H1 (cell line): ENCODE measurements around the gene ACOT12. TPM values are rescaled to one million over a fixed set of nuclear protein-coding genes. Genes with fewer than 3 reads are reported as not detected.

Experiments
- CTCF ChIA-PET: fragments of 300-600 bp; sonication (Branson Sonifier 250); formaldehyde crosslinking; loops from one replicate; lab custom pipeline; 2021; ENCODE audit not compliant: partially characterized antibody; lab: Charles Lee
- POLR2A ChIA-PET: fragments of 300-600 bp; sonication (Branson Sonifier 250); formaldehyde crosslinking; loops from one replicate; lab custom pipeline; 2021; ENCODE audit warnings: inconsistent platforms; ENCODE audit not compliant: partially characterized antibody; lab: Charles Lee
- DNase-seq, 2 experiments: peaks; one replicate each; pipeline versions ENCODE4 v3.0.0 to v3.0.0-alpha.2; 2010 to 2022; ENCODE audit warnings: low spot score in 2 of 2, low read depth in 1 of 2, mixed read lengths in 1 of 2
- FAIRE-seq: peaks from 2 replicates; lab custom pipeline; 2011; peaks lifted over from hg19 to GRCh38; lab: Jason Lieb, UNC
- H2AFZ ChIP-seq: 2 replicates; pipeline ENCODE4 v1.8.1; 2012; ENCODE audit warnings: low read length, inconsistent platforms
- H2AK5ac ChIP-seq: 2 replicates; pipeline ENCODE4 v1.6.1; 2013; ENCODE audit warnings: low read depth, low read length
- H2BK120ac ChIP-seq: replicated peaks from 2 replicates; pipeline ENCODE3; 2013; ENCODE audit warnings: low read depth, low read length, inconsistent platforms
- H2BK12ac ChIP-seq: 2 replicates; pipeline ENCODE4 v1.6.1; 2013; ENCODE audit warnings: low read depth, low read length
- H2BK15ac ChIP-seq: 2 replicates; pipeline ENCODE4 v1.6.1; 2013; ENCODE audit warnings: low read length
- H2BK20ac ChIP-seq: 2 replicates; pipeline ENCODE4 v1.6.1; 2013; ENCODE audit warnings: low read length
- H2BK5ac ChIP-seq: 2 replicates; pipeline ENCODE4 v1.6.1; 2013; ENCODE audit warnings: low read depth, low read length
- H3K14ac ChIP-seq: 2 replicates; pipeline ENCODE4 v1.6.1; 2013; ENCODE audit warnings: inconsistent platforms; ENCODE audit not compliant: insufficient read length
- H3K18ac ChIP-seq: 2 replicates; pipeline ENCODE4 v1.6.1; 2013; ENCODE audit warnings: low read length; ENCODE audit errors: extremely low read depth
- H3K23ac ChIP-seq: 2 replicates; pipeline ENCODE4 v1.6.1; 2013; ENCODE audit warnings: inconsistent platforms; ENCODE audit not compliant: insufficient read length
- H3K23me2 ChIP-seq: 2 replicates; pipeline ENCODE4 v1.6.1; 2013; ENCODE audit warnings: low read depth, low read length
- H3K27ac ChIP-seq: 2 replicates; pipeline ENCODE4 v1.6.1; 2011; ENCODE audit warnings: low read depth, low read length, inconsistent platforms
- H3K27me3 ChIP-seq, 4 experiments: replicated peaks in 1 of 4; 1 replicate in 1 of 4; 2 replicates in 3 of 4; pipeline versions ENCODE4 v1.6.1 to v1.8.1; 2011 to 2013; ENCODE audit warnings: low read length in 3 of 4, mild to moderate bottlenecking in 3 of 4, inconsistent platforms in 2 of 4, mixed read lengths in 2 of 4, moderate library complexity in 1 of 4; ENCODE audit not compliant: control insufficient read depth in 3 of 4, insufficient read depth in 3 of 4; ENCODE audit errors: extremely low read depth in 1 of 4
- H3K36me3 ChIP-seq, 4 experiments: 2 replicates each; pipeline versions ENCODE4 v1.6.1 to v1.8.1; 2011 to 2013; ENCODE audit warnings: mild to moderate bottlenecking in 4 of 4, low read length in 3 of 4, moderate library complexity in 2 of 4, control low read depth in 1 of 4, inconsistent platforms in 1 of 4; ENCODE audit not compliant: insufficient read depth in 4 of 4, control insufficient read depth in 2 of 4
- H3K4ac ChIP-seq: replicated peaks from 2 replicates; pipeline ENCODE3; 2013; ENCODE audit warnings: low read length, low read depth, mixed read lengths, inconsistent platforms; ENCODE audit not compliant: insufficient read length
- H3K4me1 ChIP-seq, 4 experiments: replicated peaks in 1 of 4; 1 replicate in 1 of 4; 2 replicates in 3 of 4; pipeline versions ENCODE4 v1.6.1 to v1.8.1; 2011 to 2013; ENCODE audit warnings: low read length in 3 of 4, inconsistent platforms in 2 of 4, mixed read lengths in 1 of 4; ENCODE audit not compliant: insufficient read depth in 4 of 4, control insufficient read depth in 3 of 4
- H3K4me2 ChIP-seq, 2 experiments: 2 replicates each; pipeline versions ENCODE4 v1.6.1 to v1.8.1; 2011 to 2013; ENCODE audit warnings: low read depth in 2 of 2, low read length in 2 of 2, control low read depth in 1 of 2, inconsistent platforms in 1 of 2, mild to moderate bottlenecking in 1 of 2; ENCODE audit not compliant: insufficient read depth in 1 of 2
- H3K4me3 ChIP-seq, 4 experiments: fragments of 200-600, 300-600 bp in 1 of 4; sonication (generic), shearing (Covaris generic), sonication (Bioruptor Twin) in 1 of 4; 2 replicates each; pipeline versions ENCODE4 v1.5.1 to v1.8.1; 2011 to 2016; ENCODE audit warnings: low read length in 4 of 4, low read depth in 3 of 4, control low read depth in 2 of 4, inconsistent platforms in 2 of 4, mild to moderate bottlenecking in 2 of 4, mixed read lengths in 1 of 4, moderate library complexity in 1 of 4; ENCODE audit not compliant: insufficient read depth in 2 of 4; ENCODE audit errors: extremely low read depth in 1 of 4
- H3K56ac ChIP-seq: replicated peaks from 2 replicates; pipeline ENCODE3; 2013; ENCODE audit warnings: low read depth, mild to moderate bottlenecking, mixed read lengths, low read length, inconsistent platforms; ENCODE audit not compliant: insufficient read length
- H3K79me1 ChIP-seq: 2 replicates; pipeline ENCODE4 v1.6.1; 2013; ENCODE audit warnings: low read depth, low read length, control low read depth
- H3K79me2 ChIP-seq, 2 experiments: 2 replicates each; pipeline versions ENCODE4 v1.6.1 to v1.8.1; 2012 to 2013; ENCODE audit warnings: low read length in 2 of 2, mild to moderate bottlenecking in 2 of 2, inconsistent platforms in 1 of 2; ENCODE audit not compliant: insufficient read depth in 2 of 2, control insufficient read depth in 1 of 2
- H3K9ac ChIP-seq, 4 experiments: replicated peaks in 1 of 4; 1 replicate in 1 of 4; 2 replicates in 3 of 4; pipeline versions ENCODE4 v1.6.1 to v1.8.1; 2011 to 2013; ENCODE audit warnings: low read depth in 3 of 4, low read length in 3 of 4, control low read depth in 2 of 4, mild to moderate bottlenecking in 2 of 4, moderate library complexity in 2 of 4, inconsistent platforms in 1 of 4; ENCODE audit errors: extremely low read depth in 1 of 4
- H3K9me3 ChIP-seq, 2 experiments: 2 replicates each; pipeline versions ENCODE4 v1.6.1 to v1.8.1; 2012 to 2013; ENCODE audit warnings: mild to moderate bottlenecking in 2 of 2, moderate library complexity in 2 of 2, control low read depth in 1 of 2, inconsistent platforms in 1 of 2, low read depth in 1 of 2, low read length in 1 of 2, mixed read lengths in 1 of 2; ENCODE audit not compliant: insufficient read depth in 2 of 2
- H4K20me1 ChIP-seq, 2 experiments: replicated peaks in 1 of 2; 2 replicates each; pipeline versions ENCODE3 to v1.8.1; 2011 to 2013; ENCODE audit warnings: inconsistent platforms in 2 of 2, low read length in 2 of 2, mild to moderate bottlenecking in 1 of 2; ENCODE audit not compliant: insufficient read depth in 2 of 2, control insufficient read depth in 1 of 2
- H4K5ac ChIP-seq: 2 replicates; pipeline ENCODE4 v1.6.1; 2013; ENCODE audit warnings: low read length, low read depth, mixed read lengths, inconsistent platforms; ENCODE audit not compliant: insufficient read length
- H4K8ac ChIP-seq: 2 replicates; pipeline ENCODE4 v1.8.0; 2013; ENCODE audit warnings: mild to moderate bottlenecking, moderate library complexity, low read length, inconsistent platforms; ENCODE audit not compliant: insufficient read depth; ENCODE audit errors: extremely low read depth
- H4K91ac ChIP-seq: replicated peaks from 2 replicates; pipeline ENCODE3; 2013; ENCODE audit warnings: low read length, mixed read lengths, inconsistent platforms; ENCODE audit not compliant: insufficient read length
- NRF1 ChIP-seq: IDR thresholded peaks from 2 replicates; pipeline ENCODE4 v1.6.1; 2011; ENCODE audit warnings: mild to moderate bottlenecking, low read depth, low read length, improper control_type of control experiment
- POLR2AphosphoS5 ChIP-seq: IDR thresholded peaks from 2 replicates; pipeline ENCODE4 v1.6.1; 2011; ENCODE audit warnings: low read depth, low read length
- SIN3A ChIP-seq, 2 experiments: IDR thresholded peaks in 1 of 2; conservative IDR thresholded peaks in 1 of 2; 2 replicates each; pipeline ENCODE4 v1.6.1; 2011 to 2012; ENCODE audit warnings: low read length in 2 of 2, improper control_type of control experiment in 1 of 2, low read depth in 1 of 2, mild to moderate bottlenecking in 1 of 2
- SIX5 ChIP-seq: IDR thresholded peaks from 2 replicates; pipeline ENCODE4 v1.6.1; 2011; ENCODE audit warnings: mild to moderate bottlenecking, low read depth, low read length
- SP1 ChIP-seq: IDR thresholded peaks from 2 replicates; pipeline ENCODE4 v1.6.1; 2011; ENCODE audit warnings: low read depth, low read length
- TBP ChIP-seq: IDR thresholded peaks from 2 replicates; pipeline ENCODE4 v1.6.1; 2011; ENCODE audit warnings: low read depth, low read length, improper control_type of control experiment
- polyA plus RNA-seq, 7 experiments: library from polyadenylated mRNA; depleted of rRNA in 3 of 7; stranded (reverse) in 5 of 7; unstranded in 2 of 7; fragments of >200 nt in 5 of 7; fragments of 200-250 nt in 2 of 7; gene quantifications; 1 replicate in 5 of 7; 2 replicates in 1 of 7; 4 replicates in 1 of 7; pipeline versions ENCODE4 v1.2.1 to v1.2.3, GENCODE V29; 2011 to 2013; ENCODE audit warnings: missing spikeins in 2 of 7, mixed read lengths in 2 of 7
- total RNA-seq: library from RNA; stranded (reverse); fragmentation: NEBNext Ultra II Directional; extraction: Animal tissue kit (Norgen Biotek cat#: 25700); gene quantifications from 2 replicates; pipeline ENCODE4 v1.2.1, GENCODE V29; 2021

Gene ACOT12
- total and polyA plus RNA-seq, 2 of the 8 experiments (the other 6 are each of a cell fraction or from before 2014, with no cell fraction given), result 0.29 TPM; not detected in 1

- no peak overlapping the region for H3K56ac ChIP-seq
- no peak overlapping the region for H2AK5ac ChIP-seq
- no peaks in the 10 kb centered on the region for H3K27me3 ChIP-seq
- POLR2A ChIA-PET, result no interaction called here
- H3K4me2 ChIP-seq, result no peak overlapping the region
- H2AFZ ChIP-seq, result no peak overlapping the region
- H3K27ac ChIP-seq, result no peak overlapping the region
- H3K9me3 ChIP-seq, result no peaks in the 10 kb centered on the region
- no peak overlapping the region for H4K91ac ChIP-seq
- no peak overlapping the region for H3K4ac ChIP-seq
- no peaks in the 10 kb centered on the region for H3K79me1 ChIP-seq
- no peaks in the 10 kb centered on the region; a peak in 1 of 8 replicates for H3K36me3 ChIP-seq
- no peak overlapping the region for H3K18ac ChIP-seq
- H3K23me2 ChIP-seq, result no peaks in the 10 kb centered on the region
- H3K23ac ChIP-seq, result no peak overlapping the region
- H3K79me2 ChIP-seq, result no peaks in the 10 kb centered on the region
- no peak for FAIRE-seq
- no peak overlapping the region for H2BK120ac ChIP-seq
- no peak overlapping the region for H2BK20ac ChIP-seq
- no peak overlapping the region for H2BK5ac ChIP-seq
- no peak for DNase-seq
- no peaks in the 10 kb centered on the region for H4K20me1 ChIP-seq
- TF ChIP-seq NRF1, result no peak
- no peak for TF ChIP-seq POLR2AphosphoS5
- no peak for TF ChIP-seq TBP
- TF ChIP-seq SIX5, result no peak
- no peak for TF ChIP-seq SP1
- TF ChIP-seq SIN3A (conservative IDR thresholded peaks at IDR 0.05 in 1 of 2, IDR thresholded peaks at IDR 0.05 in 1 of 2; ENCODE audit: low read depth in 1 of 2, low read length in 2 of 2), result no peak
- H3K4me3 ChIP-seq, result no peak overlapping the region
- no peak overlapping the region for H4K5ac ChIP-seq
- H4K8ac ChIP-seq, result no peak overlapping the region
- H3K14ac ChIP-seq, result no peak overlapping the region
- no peak overlapping the region for H2BK15ac ChIP-seq
- no peak overlapping the region for H2BK12ac ChIP-seq
- H3K4me1 ChIP-seq, result no peaks in the 10 kb centered on the region
- no peak overlapping the region for H3K9ac ChIP-seq
- CTCF ChIA-PET, result interaction anchor here (0.7 to 1.0 kb wide), 2 partner anchors 77 to 1384 kb away, joined by 3 read pairs; no protein-coding TSS in a partner anchor
Measured at GRCh38 chr5:81429985-81430384, 36.1 kb upstream of the ACOT12 start.
